ENCODE data around the gene INAFM1.
A peak's percentile ranks its signal among the peaks of the same experiment; 100 is the strongest.
"Not testable (repeated sequence)": the region's sequence is repeated elsewhere in the genome, so short reads cannot be mapped to it uniquely, and the experiment has no call there.

INAFM1 gene

DNA sequence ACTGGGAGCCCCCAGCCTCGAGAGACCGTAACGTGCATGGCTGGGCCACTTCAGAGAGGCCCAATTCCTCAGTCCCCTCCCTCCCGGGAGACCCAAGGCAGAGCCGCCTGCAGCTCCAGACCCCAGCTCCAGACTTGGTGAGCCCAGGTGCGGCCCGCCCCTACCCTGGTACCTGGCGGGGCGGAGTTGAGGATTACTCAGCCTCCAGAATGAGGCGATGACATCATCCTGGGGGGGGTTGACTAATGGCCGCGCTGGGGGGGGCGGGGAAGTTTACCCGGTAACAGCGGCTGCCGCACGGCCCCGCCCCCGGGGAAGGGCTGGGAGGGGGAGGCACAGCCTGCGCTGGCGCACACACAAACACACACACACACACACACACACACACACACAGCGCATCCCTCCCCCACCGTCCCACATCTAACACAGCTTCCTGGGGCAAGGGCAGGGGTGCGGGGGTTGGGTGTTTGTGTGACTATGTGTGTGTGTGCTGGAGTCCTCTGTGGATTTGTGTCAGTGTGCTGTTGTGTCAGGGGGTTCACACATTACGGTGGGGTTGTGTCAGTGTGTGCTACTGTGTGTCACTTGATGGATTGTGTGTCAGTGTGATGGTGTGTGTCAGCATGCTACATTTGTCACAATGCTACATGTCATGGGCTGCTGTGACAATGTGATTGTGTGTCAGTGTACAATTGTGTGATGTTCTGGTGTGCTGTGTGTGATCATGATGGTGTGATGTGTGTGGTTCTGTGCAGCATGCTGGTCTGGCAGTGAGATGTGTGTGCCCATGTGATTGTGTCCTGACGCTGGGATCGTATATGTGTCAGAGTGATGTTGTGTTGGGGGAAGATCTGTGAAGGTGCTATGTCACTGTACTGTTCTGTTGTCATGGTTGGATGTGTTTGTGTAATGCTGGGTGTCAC is 33.4 kb upstream of the INAFM1 start:
- DNase-seq (ENCODE audit: low read depth in 2 of 3, low spot score in 2 of 3), result peak in 1 of 3 experiments; percentile 53

GRCh38 chr19:47241919-47242577 is 32.6 kb upstream of the INAFM1 start:
- no peak for DNase-seq (ENCODE audit: low read depth in 2 of 3, low spot score in 2 of 3)

GRCh38 chr19:47243364-47243775 is 31.3 kb upstream of the INAFM1 start:
- DNase-seq (ENCODE audit: low read depth in 2 of 3, low spot score in 2 of 3), result no peak

DNA sequence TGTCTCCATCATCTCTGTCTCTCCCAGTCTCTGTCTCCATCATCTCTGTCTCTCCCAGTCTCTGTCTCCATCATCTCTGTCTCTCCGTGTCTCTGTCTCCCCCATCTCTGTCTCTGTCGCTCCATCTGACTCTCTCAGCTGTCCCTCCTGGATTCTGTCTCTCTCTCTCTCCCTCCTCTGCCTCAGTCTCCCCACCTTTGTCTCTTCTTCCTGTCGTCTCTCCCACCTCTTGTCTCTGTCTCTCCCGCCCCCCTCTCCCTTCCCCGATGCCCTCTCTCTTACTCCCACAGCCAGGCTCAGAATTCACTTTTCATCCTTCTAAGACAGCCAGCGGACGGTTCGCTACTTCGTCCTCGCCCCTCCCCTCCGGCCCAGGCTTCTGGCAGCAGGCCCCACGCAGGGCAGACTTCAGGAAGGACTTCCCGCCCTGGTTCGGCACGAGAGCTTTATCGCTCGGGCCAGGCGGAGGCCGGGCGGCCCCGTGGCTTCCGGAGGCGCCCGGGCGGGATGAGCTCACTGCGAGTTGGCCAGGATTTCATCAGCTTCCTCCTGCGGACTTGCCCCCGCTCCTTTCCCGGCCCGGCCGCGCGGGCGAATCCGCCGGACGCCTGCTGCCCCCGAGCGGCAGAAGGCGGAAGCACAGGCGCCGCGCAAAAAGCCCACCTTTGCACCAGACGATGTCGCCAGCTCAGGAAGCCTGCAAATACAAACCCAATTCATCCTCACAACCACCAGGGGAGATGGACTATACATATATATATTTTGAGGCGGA is 30.7 kb upstream of the INAFM1 start:
- DNase-seq (ENCODE audit: low read depth in 2 of 3, low spot score in 2 of 3), result peak; percentile 83 to 92 (median 91)

DNA sequence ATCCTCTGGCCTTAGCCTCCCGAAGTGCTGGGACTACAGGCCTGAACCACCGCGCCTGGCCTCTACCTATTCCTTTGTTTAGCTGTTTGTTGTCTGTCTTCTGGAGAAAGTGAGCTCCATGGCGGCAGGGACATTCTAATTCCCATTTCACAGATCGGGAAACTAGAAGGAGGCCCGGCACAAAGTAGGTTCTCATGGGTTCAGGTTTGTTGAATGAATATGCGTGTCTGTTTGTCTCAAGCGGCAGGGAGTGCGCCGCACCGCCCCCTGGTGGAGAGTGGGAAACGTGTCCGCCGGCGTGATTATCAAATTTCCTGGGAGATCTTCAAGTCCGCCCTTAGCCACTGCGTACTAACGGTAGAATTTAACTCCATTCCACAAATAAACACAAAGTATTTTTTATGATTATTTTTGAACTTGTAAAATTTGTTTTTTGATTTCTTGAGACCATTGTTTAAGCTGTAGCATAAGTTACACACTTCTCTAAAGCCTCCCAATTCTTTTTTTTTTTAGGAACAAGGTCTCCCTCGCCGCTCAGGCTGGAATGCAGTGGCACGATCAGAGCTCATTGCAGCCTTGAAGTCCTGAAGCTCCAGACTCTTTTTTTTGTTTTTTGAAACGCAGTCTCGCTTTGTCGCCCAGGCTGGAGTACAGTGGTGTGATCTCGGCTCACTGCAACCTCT is 27.2 kb upstream of the INAFM1 start:
- DNase-seq (ENCODE audit: low read depth in 2 of 3, low spot score in 2 of 3), result peak in 2 of 3 experiments; percentile 78 to 83

GRCh38 chr19:47253016-47253415 is 21.7 kb upstream of the INAFM1 start:
- not testable (repeated sequence) for DNase-seq (ENCODE audit: low read depth in 2 of 3, low spot score in 2 of 3)

DNA sequence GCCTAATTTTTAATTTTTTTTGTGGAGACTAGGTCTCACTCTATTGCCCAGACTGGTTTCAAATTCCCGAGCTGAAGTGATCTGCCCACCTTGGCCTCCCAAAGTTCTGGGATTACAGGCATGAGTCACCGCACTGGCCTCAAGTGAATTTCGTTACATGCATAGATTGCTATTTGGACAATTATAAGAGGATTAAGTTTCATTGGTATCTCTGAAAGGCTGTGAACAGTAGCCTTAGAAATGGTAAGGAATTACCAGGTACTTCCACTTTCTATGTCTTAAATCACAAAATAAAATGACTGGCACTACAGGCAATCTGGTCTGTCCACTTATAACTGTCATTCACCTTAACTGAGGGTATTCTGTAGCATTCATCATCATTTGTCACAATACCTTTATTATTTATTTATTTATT is 21.2 kb upstream of the INAFM1 start:
- DNase-seq (ENCODE audit: low read depth in 2 of 3, low spot score in 2 of 3), result no peak

DNA sequence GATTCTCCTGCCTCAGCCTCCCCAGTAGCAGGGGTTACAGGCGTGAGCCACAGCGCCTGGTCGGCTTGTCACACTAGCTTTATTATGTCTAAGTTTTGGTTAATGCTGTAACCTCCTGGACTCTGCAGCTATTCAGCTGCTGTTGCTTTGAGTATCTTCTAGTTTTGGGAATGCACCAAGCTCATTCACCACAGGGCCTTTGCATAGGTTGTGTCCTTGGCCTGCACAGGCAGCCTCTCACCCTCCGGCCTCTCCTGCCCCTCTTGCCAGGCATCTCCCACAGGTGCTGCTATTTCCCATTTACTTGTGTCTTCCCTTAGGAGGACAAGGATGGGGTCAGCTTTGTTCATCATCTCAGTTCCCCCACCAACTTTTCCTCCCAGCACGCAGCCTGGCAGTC is 20.7 kb upstream of the INAFM1 start:
- DNase-seq (ENCODE audit: low read depth in 2 of 3, low spot score in 2 of 3), result no peak

DNA sequence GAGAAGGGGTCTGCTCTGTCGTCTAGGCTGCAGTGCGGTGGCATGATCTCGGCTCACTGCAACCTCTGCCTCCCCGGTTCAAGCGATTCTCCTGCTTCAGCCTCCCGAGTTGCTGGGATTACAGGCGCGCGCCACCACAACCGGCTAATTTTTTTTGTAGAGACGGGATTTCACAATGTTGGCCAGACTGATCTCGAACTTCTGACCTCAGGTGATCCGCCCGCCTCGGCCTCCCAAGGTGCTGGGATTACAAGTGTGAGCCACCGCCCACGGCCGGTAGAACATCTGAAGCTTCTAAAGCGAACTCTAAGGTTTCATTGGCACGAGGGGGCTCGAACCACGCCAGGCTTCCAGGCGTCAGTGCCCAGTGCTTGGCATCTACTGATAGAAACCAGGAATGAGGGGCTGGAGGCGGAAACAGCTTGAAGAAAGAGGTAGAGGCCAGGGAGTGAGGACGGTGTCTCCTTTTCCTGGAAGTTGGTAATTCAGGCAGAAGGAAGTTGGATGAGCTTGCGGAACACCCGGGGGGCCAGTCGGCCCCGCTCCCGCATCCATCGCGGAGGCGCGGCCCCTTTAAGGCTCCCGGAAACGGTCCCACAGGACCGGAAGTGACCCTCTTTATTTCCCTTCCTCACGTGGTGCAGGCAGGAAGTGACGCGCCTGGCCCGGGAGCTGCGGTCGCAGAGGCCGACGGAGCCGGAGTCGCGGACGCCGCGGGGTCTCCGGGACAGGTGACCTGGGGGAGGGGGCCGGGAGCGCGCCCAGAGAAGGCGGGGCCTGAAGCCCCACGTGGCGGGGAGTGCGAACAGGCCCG is 18.6 kb upstream of the INAFM1 start, which contains the start of gene CCDC9:
CCDC9 (plus strand) TSS at position 647 of the 814 bp plus-strand sequence. CDS start 1,876 bp downstream, outside the sequence.
- DNase-seq (ENCODE audit: low read depth in 2 of 3, low spot score in 2 of 3), result peak; percentile 83 to 91 (median 87)

DNA sequence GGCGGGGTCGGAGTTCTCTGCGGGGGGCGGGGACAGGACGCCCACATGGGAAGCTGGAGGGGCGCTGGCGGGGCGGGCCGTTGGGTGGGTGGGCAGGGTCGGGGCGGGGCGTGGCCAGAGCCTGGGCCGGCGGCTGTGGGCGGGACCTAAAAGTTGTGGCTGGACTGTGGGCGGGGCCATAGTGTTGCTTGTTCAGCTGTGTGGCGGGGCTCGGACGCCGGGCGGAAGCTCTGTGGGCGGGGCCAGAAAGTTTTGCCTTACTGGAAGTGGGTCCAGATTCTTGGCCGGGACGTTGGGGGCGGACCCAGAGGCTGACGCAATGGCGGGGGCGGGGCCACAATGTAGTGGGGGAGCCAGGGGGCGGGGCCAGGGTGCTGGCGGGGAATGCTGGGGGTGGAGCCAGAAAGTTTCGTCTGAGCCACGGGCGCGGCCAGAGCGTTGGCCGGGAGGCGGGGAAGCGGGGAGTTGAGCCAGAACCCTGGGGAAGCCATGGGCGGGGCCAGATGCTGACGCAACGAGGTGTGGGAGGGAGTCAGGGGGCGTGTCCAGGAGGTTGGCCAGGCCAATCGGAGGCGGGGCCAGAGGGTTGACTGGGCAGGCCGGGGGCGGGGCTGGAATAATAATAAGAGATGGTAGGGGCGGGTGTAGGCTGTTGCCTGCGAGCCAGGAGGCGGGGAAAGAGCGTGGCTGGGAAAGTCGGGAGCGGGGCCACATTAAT is 17.8 kb upstream of the INAFM1 start:
- DNase-seq (ENCODE audit: low read depth in 2 of 3, low spot score in 2 of 3), result peak; percentile 100

DNA sequence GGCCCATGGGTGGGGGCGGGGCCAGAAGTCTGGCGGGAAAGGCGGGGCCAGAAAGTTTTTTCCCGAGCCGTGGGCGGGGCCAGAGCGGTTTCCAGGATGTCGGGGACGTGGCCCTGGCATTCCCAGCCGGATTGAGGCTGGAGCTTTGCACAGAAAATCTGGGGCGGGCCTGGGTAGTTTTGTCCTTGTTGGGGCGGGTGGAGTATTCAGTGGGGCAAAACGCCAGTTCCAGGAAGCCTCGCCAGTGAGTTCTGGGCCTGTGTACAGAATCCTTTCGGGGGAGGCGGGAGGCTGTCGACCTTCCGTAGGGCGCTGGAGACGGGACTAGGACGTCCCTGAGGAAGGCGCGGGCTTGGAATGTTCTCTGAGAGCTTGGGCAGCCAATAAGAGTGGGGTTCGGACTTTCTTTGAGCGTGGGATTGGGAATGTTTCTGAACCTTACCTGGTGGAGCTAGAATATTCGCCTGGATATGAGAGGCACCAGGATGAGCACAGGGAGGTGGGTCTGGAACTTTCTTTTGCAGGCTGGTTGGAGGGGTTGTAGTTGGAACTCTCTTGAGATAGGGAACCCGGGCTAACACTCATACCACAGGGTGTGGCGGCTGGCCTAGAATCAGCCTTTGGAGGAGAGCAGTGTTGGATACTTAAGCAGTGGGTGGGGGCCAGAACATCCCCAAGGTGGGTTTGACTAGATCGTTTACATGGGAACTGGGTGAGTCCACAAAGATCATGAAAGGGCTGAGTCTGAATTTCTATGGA is 17.1 kb upstream of the INAFM1 start:
- no peak for DNase-seq (ENCODE audit: low read depth in 2 of 3, low spot score in 2 of 3)

GRCh38 chr19:47258434-47258833 is 16.3 kb upstream of the INAFM1 start:
- DNase-seq (ENCODE audit: low read depth in 2 of 3, low spot score in 2 of 3), result no peak

- no peak for DNase-seq (ENCODE audit: low read depth in 2 of 3, low spot score in 2 of 3)
These were observed 15.7 kb upstream of the INAFM1 start for GRCh38 chr19:47258895-47259555.

GRCh38 chr19:47260476-47260875 is 14.2 kb upstream of the INAFM1 start:
- no peak for DNase-seq (ENCODE audit: low read depth in 2 of 3, low spot score in 2 of 3)

- DNase-seq (ENCODE audit: low read depth in 2 of 3, low spot score in 2 of 3), result not testable (repeated sequence)
These were observed 12.5 kb upstream of the INAFM1 start for GRCh38 chr19:47261946-47262793.

GRCh38 chr19:47264629-47265028 is 10.1 kb upstream of the INAFM1 start:
- DNase-seq (ENCODE audit: low read depth in 2 of 3, low spot score in 2 of 3), result no peak

DNA sequence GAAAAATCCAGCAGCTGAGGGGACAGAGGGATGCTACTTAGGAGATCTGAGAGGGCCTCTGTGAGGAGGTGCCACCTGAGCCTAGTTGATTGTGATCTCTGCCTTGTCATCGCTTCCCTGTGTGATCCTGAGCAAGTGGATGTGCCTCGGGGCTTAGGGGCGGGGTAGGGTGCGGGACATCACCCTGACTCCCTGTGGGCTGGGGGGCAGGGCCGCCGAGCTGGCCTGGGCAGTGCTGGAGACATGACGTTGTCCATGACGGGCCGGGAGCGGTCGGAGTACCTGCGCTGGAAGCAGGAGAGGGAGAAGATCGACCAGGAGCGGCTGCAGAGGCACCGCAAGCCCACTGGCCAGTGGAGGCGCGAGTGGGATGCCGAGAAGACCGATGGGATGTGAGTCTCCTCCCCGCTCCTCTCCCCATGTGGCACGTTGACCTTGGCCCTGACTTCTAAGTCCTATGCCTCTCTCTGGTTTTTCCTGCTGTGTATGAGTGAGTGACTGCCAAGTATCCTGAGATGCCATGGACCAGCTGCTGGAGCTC is 8.2 kb upstream of the INAFM1 start:
- DNase-seq (ENCODE audit: low read depth in 2 of 3, low spot score in 2 of 3), result no peak

All from activated CD8-positive, alpha-beta memory T cell treated with anti-CD3 and anti-CD28 coated beads for 48 hours (primary cell).